NCI-H2081 (cell line): ENCODE data around the gene LRRC74B.
"Not testable (repeated sequence)": the region's sequence is repeated elsewhere in the genome, so short reads cannot be mapped to it uniquely, and the experiment has no call there.

Experiments used
- DNase-seq, 2 experiments: peaks; one replicate each; lab custom pipeline; 2025; lab: John Stamatoyannopoulos, UW

LRRC74B gene

DNA sequence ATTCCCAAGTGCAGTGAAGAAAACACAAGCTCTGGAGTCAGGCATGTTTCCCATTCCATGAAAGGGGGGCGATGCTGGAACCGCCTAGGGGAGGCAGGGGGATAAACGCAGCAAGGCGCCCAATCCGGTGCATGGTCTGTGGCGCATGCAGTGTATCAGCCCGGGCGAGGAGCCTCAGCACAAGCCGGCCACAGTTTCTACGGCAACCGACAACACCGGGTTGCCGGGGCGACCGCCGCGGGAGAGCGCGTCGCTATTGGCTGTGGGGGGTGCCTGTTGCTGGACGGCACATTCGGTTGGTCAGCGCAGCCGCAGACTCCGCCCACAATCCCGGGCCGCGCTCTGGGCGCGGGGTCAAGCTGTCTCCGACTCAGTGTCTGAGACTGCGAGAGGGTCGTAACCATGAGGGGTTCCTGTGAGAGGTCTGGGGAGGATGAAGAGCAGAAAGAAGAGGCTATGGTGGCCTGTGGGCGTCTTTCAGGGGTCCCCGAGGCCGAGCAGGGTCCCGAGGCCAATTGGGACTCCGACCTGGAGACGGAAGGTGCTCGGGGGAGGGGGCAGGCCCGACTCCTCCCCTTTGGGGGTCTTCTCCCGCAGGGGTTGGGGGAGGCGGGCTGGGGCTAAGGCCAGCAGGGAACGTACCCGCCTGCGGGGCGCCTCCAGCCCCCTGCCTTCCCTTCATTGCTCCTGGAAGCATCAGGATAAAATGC is at the start of gene LRRC74B:
Gene LRRC74B, plus strand, starts transcription at position 362 of the 710 bp plus-strand sequence. Its CDS starts 41 bp downstream, at position 403.
- peak; percentile 77 to 85 for DNase-seq

- no peak for DNase-seq
Measured at GRCh38 chr22:20996031-20996410, 49.7 kb upstream of the LRRC74B start.

GRCh38 chr22:20996598-20997535 is 48.9 kb upstream of the LRRC74B start:
- no peak for DNase-seq

DNA sequence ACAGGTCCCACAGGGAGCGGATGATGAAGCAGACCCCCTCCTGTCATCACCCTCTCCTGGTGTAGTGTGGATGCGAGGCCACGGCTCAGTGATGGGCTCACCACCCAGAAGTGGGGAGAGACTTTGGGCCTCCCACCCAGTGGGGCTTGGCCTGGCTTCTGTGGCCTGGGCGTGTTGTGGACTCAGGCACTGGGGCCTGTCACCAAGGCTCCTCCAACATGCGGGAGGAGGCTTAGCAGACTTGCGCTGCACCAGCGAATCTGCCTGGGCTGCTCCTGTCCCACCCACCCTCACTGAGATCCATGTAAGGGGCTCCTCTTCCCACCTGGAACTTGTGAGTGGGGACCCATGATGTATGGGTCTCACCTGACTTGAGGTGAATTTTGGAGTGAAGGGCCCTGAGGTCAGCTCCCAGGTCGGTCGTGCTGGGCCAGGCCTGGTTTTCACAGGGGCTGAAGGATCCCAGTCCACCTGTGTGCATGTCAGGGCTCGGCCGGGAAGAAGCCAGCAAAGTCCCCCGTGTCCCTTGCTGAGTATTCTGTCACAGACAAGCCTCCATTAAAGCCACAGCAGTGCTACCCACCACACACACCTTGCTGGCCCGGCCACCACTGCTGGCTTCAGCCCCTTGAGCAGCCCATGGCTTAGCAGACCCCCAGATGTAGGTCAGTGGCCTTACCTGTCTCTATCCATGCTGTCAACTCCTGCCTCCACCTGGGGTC is 48.0 kb upstream of the LRRC74B start:
- no peak for DNase-seq

DNA sequence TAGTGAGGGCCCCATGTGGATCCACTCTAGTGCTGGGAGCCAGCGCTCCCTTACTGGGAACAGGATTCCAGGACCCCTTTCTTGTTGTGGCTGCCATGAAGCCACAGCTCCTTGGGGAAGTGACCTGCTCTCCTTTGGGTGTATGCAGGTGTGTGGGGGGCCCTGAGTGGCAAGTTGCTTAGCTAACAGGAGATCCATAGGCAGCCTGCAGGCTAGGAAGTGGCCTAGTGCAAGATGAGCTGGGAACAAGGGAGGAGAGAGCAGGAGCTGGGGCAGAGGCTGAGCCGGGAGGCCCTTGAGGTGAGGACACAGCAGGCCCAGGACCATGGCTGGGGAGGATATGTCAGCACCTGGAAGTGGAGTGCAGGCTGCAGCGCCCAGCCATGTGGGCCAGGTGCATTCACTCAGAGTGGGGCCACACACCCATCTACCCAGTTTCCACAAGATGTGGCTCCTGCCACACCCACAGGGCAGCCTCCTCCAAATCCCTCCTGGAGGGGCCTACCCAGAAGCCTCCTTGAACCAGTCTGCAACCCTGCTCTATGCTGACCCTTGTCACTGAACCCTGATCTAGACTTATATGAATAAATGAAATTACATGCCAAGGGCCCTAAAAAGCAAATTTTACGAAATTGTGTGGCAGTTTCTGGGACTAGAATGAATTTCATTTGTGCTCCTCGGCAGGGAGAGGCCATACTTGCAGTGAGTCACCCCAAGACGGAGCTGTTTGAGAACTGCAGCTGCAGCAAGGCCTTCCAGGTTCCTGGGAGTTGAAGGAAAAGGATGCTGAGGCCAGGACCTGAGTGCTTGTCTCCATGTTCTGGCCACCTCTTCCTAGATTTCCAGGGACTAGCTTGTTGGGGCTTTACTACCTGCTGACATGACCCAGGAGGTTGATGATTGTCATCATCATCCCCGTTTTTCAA is 47.1 kb upstream of the LRRC74B start:
- DNase-seq: no peak

DNA sequence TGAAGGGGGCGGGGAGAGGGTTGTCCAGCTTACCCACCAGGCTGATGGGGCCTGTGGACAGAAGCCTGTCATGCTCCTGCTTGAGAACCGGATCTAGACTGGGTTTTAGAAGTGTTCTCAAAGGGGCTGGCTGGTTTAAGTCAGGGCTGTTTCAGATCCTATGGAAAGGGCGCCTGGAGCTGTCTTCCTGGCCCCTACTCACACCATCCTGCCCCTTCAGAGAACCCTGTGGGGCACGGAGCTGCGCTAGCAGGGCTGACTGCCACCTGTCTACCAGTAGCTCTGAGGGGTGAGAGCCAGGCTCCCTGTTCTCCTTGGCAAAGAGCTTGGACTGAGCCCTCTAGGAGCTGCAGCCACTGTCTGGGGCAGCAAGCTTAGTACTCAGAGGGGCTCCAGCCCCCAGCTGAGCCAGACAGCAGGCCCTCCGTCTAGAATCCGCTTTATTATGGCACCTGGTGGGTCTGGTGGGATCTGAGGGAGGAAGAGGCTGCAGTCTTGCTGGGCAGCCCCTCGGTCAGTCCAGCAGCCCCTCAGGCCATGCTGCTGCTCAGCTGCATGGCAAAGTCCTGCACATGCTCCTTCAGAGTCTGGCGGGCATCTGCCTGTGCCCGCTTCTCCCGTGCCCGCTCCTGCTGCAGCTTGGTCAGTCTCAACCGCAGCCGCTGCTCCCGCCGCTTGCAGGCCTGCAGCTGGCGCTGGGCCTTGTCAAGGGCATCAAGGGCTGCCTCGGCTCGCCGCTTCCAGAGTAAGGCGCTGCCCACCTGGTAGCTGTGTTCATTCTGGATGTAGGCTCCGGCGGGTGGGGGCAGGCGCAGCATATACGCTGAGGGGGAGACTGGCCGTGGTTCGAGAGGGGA is 46.2 kb upstream of the LRRC74B start:
- no peak for DNase-seq

DNA sequence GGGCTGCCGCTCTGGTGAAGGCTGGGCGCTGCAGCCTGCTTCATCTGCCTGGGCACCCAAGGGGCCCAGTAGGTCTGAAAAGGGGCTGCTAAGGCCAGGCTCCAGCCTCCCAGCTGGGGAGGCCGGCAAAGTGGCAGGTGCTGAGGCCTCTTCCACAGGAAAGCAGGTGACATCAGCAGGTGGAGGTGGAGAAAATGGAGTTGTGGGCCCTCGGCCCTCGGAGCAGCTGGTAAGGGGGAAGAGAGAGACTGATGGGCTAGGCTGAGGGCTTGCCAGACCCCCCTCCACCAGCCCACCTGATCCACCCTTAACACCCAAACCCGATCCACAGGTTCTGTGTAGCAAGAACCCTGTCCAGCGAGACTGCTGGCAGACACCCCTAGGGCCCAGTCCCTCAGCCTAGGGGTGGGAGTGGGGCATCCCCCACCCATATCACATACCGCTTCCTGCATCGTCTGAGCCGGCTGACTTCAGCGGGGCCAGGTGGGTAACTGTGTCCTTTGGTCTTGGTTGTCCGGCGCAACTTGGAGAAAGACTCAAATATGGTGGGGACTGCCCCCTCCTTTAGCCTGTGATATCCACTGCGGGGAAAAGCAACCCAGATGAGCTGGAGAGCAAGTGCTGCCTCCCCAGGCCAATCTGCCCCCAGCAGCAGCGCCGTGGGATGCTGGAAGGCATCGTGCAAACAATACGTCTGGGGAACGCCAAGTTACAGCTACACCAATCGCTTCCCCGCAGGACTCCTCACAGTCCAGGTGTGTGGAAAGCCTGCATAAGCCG is 45.3 kb upstream of the LRRC74B start:
- peak in 1 of 2 experiments; percentile 62 for DNase-seq

DNA sequence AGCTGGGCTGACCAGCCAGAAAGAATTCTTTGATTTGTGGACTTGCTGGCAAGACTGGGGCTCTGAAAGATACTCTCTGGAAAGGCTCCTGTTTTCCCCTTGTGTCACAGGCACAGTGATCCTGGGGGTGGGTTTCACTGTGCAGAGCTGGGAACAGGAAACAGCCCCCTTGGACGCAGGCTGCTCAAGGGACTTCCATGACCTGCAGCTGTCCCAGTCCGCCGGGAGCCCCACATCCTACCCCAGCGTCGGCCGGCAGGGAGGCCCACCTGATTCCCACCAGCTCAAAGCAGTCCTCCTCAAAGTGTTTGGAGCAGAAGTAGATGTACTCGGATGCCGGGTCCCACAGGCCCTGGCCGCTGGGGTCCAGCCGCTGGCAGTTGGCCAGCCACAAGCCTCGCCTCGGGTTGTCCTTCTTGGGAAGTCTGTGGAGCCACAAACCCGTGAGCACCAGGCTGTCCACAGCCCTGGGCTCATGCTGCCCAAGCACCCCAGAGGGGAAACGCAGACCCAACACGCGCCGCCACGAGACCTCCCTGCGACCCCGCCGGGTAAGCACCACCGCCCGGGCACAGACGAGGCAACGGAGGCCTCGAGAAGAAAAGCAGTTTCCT is 44.7 kb upstream of the LRRC74B start:
- DNase-seq: no peak

GRCh38 chr22:21001601-21002325 is 44.0 kb upstream of the LRRC74B start, which contains the start of gene THAP7:
Gene THAP7 (minus strand): TSS chr22:21002118. CDS start chr22:21001911, 207 bp downstream.
- peak; percentile 90 to 93 for DNase-seq

DNA sequence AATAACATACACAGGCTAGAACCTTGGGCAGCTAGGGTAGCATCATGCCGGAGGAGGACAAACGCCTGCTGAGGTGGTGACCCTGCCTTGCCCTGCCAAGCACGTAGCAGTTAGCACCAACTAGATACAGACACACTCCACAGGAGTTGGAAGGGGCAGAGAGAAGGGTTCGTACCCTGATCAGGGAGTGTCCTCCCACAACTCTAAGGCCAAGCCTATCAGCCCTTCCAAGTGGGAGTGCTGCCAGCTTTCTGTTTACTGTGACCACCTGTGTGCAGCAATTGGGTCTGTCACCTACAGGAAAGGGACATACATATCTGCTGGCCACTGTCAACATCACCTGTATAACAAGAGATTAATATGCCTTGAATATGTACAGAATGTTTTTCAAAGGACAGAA is 42.0 kb upstream of the LRRC74B start:
- DNase-seq: peak in 1 of 2 experiments; percentile 55

GRCh38 chr22:21009208-21009607 is 36.5 kb upstream of the LRRC74B start:
- not testable (repeated sequence) for DNase-seq

- no peak for DNase-seq
Measured at GRCh38 chr22:21009638-21010425, 35.9 kb upstream of the LRRC74B start.

GRCh38 chr22:21010426-21011113 is 35.2 kb upstream of the LRRC74B start:
- no peak for DNase-seq

- no peak for DNase-seq
Measured at GRCh38 chr22:21012446-21013407, 33.0 kb upstream of the LRRC74B start.

DNA sequence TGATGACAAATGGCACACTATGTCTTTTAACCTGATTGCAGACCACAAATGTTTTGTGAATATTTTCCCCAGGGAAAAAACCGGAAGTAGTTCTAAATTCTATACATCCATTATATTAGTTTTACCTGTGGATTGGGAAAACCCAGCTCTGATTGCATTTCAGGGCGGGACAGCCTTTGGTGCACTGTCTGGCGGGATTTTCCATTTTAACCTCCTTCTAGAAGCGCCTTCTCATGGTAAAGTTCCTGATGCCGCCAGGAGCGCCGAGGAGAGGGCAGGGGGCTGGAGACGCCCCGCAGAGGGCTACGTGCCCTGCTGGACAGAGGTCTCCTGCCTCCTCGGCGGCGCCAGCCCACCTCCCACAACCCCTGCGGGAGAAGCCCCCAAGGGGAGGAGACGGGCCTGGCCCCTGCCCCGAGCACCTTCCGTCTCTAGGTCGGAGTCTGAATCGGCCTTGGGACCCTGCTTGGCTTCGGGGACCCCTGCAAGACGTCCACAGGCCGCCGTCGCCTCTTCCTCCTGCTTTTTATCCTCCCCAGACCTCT is 32.0 kb upstream of the LRRC74B start:
- peak in 1 of 2 experiments; percentile 3 for DNase-seq
